ENCODE results near the gene HOXB3.
"Not testable (repeated sequence)": the region's sequence is repeated elsewhere in the genome, so short reads cannot be mapped to it uniquely, and the experiment has no call there.

Gene HOXB3

GRCh38 chr17:48540213-48540612 is 49.8 kb downstream of the HOXB3 start:
- H3K4me1 ChIP-seq (ENCODE audit: control insufficient read depth, insufficient read depth, low read length): peaks cover 10% of the 10 kb centered on the region
- H3K4me3 ChIP-seq (ENCODE audit: low read length): no peak overlapping the region
- H3K9ac ChIP-seq (ENCODE audit: low read length): no peak overlapping the region
- H3K27me3 ChIP-seq (ENCODE audit: control insufficient read depth, insufficient read depth, low read length): no peaks in the 10 kb centered on the region
- H3K36me3 ChIP-seq (ENCODE audit: control insufficient read depth, insufficient read depth, low read length): no peaks in the 10 kb centered on the region
- peak overlapping the region; percentile 98 for H3K27ac ChIP-seq (ENCODE audit: low read depth, low read length)

GRCh38 chr17:48539177-48539576 is 50.9 kb downstream of the HOXB3 start:
- Histone ChIP-seq H3K9ac (ENCODE audit: low read length) (no peak overlapping the region), H3K27me3 (ENCODE audit: control insufficient read depth, insufficient read depth, low read length) (no peaks in the 10 kb centered on the region), H3K36me3 (ENCODE audit: control insufficient read depth, insufficient read depth, low read length) (no peaks in the 10 kb centered on the region), H3K4me1 (ENCODE audit: control insufficient read depth, insufficient read depth, low read length) (peaks cover 6% of the 10 kb centered on the region), H3K4me3 (ENCODE audit: low read length) (no peak overlapping the region), H3K27ac (ENCODE audit: low read depth, low read length) (no peak overlapping the region)

GRCh38 chr17:48537316-48537715 is 52.7 kb downstream of the HOXB3 start:
- Histone ChIP-seq H3K9ac (ENCODE audit: low read length) (no peak overlapping the region), H3K27ac (ENCODE audit: low read depth, low read length) (no peak overlapping the region), H3K36me3 (ENCODE audit: control insufficient read depth, insufficient read depth, low read length) (no peaks in the 10 kb centered on the region), H3K4me1 (ENCODE audit: control insufficient read depth, insufficient read depth, low read length) (peaks cover 6% of the 10 kb centered on the region), H3K27me3 (ENCODE audit: control insufficient read depth, insufficient read depth, low read length) (no peaks in the 10 kb centered on the region), H3K4me3 (ENCODE audit: low read length) (no peak overlapping the region)

GRCh38 chr17:48535793-48536559 is 54.1 kb downstream of the HOXB3 start:
- not testable (repeated sequence) for H3K4me1 ChIP-seq (ENCODE audit: control insufficient read depth, insufficient read depth, low read length); H3K27me3 ChIP-seq (ENCODE audit: control insufficient read depth, insufficient read depth, low read length); H3K9ac ChIP-seq (ENCODE audit: low read length); H3K4me3 ChIP-seq (ENCODE audit: low read length); H3K36me3 ChIP-seq (ENCODE audit: control insufficient read depth, insufficient read depth, low read length); H3K27ac ChIP-seq (ENCODE audit: low read depth, low read length)

GRCh38 chr17:48532261-48532660 is 57.8 kb downstream of the HOXB3 start:
- Histone ChIP-seq H3K36me3 (ENCODE audit: control insufficient read depth, insufficient read depth, low read length) (no peaks in the 10 kb centered on the region), H3K9ac (ENCODE audit: low read length) (no peak overlapping the region), H3K27ac (ENCODE audit: low read depth, low read length) (no peak overlapping the region), H3K4me1 (ENCODE audit: control insufficient read depth, insufficient read depth, low read length) (no peaks in the 10 kb centered on the region), H3K4me3 (ENCODE audit: low read length) (no peak overlapping the region), H3K27me3 (ENCODE audit: control insufficient read depth, insufficient read depth, low read length) (no peaks in the 10 kb centered on the region)

GRCh38 chr17:48530887-48531272 is 59.2 kb downstream of the HOXB3 start, which contains the start of gene HOXB1:
TSS of gene HOXB1 (minus strand) at chr17:48531011. CDS start at chr17:48530904, 107 bp downstream.
- no peak within 1 kb of the TSS for H3K9ac ChIP-seq (ENCODE audit: low read length)
- no peak within 1 kb of the TSS for H3K27ac ChIP-seq (ENCODE audit: low read depth, low read length)
- H3K4me3 ChIP-seq (ENCODE audit: low read length): no peak within 1 kb of the TSS
- H3K36me3 ChIP-seq (ENCODE audit: control insufficient read depth, insufficient read depth, low read length): no peaks in the 10 kb centered on the region
- H3K27me3 ChIP-seq (ENCODE audit: control insufficient read depth, insufficient read depth, low read length): peaks cover 4% of the 10 kb centered on the region
- no peaks in the 10 kb centered on the region for H3K4me1 ChIP-seq (ENCODE audit: control insufficient read depth, insufficient read depth, low read length)

- H3K4me3 ChIP-seq (ENCODE audit: low read length): no peak overlapping the region
- peaks cover 4% of the 10 kb centered on the region for H3K27me3 ChIP-seq (ENCODE audit: control insufficient read depth, insufficient read depth, low read length)
- H3K27ac ChIP-seq (ENCODE audit: low read depth, low read length): no peak overlapping the region
- no peak overlapping the region for H3K9ac ChIP-seq (ENCODE audit: low read length)
- no peaks in the 10 kb centered on the region for H3K36me3 ChIP-seq (ENCODE audit: control insufficient read depth, insufficient read depth, low read length)
- no peaks in the 10 kb centered on the region for H3K4me1 ChIP-seq (ENCODE audit: control insufficient read depth, insufficient read depth, low read length)
These were observed 59.7 kb downstream of the HOXB3 start for GRCh38 chr17:48530208-48530886.

GRCh38 chr17:48529683-48530009 is 60.4 kb downstream of the HOXB3 start:
- H3K36me3 ChIP-seq (ENCODE audit: control insufficient read depth, insufficient read depth, low read length): no peaks in the 10 kb centered on the region

GRCh38 chr17:48528936-48529682 is 60.9 kb downstream of the HOXB3 start:
- Histone ChIP-seq H3K27me3 (ENCODE audit: control insufficient read depth, insufficient read depth, low read length) (peaks cover 4% of the 10 kb centered on the region), H3K36me3 (ENCODE audit: control insufficient read depth, insufficient read depth, low read length) (no peaks in the 10 kb centered on the region), H3K4me1 (ENCODE audit: control insufficient read depth, insufficient read depth, low read length) (no peaks in the 10 kb centered on the region), H3K4me3 (ENCODE audit: low read length) (no peak overlapping the region), H3K9ac (ENCODE audit: low read length) (no peak overlapping the region), H3K27ac (ENCODE audit: low read depth, low read length) (no peak overlapping the region)

More at GRCh38 chr17:48529683-48530009, 60.4 kb downstream of the HOXB3 start:
- Histone ChIP-seq H3K4me1 (ENCODE audit: control insufficient read depth, insufficient read depth, low read length) (no peaks in the 10 kb centered on the region), H3K27ac (ENCODE audit: low read depth, low read length) (no peak overlapping the region), H3K27me3 (ENCODE audit: control insufficient read depth, insufficient read depth, low read length) (peaks cover 4% of the 10 kb centered on the region), H3K9ac (ENCODE audit: low read length) (no peak overlapping the region), H3K4me3 (ENCODE audit: low read length) (no peak overlapping the region)

GRCh38 chr17:48528153-48528935 is 61.7 kb downstream of the HOXB3 start:
- Histone ChIP-seq H3K4me1 (ENCODE audit: control insufficient read depth, insufficient read depth, low read length) (peaks cover 3% of the 10 kb centered on the region), H3K27ac (ENCODE audit: low read depth, low read length) (no peak overlapping the region), H3K36me3 (ENCODE audit: control insufficient read depth, insufficient read depth, low read length) (no peaks in the 10 kb centered on the region), H3K27me3 (ENCODE audit: control insufficient read depth, insufficient read depth, low read length) (peaks cover 4% of the 10 kb centered on the region), H3K4me3 (ENCODE audit: low read length) (no peak overlapping the region), H3K9ac (ENCODE audit: low read length) (no peak overlapping the region)

- Histone ChIP-seq H3K27me3 (ENCODE audit: control insufficient read depth, insufficient read depth, low read length) (peaks cover 4% of the 10 kb centered on the region), H3K36me3 (ENCODE audit: control insufficient read depth, insufficient read depth, low read length) (no peaks in the 10 kb centered on the region), H3K4me3 (ENCODE audit: low read length) (no peak overlapping the region), H3K27ac (ENCODE audit: low read depth, low read length) (peak overlapping the region; percentile 14), H3K4me1 (ENCODE audit: control insufficient read depth, insufficient read depth, low read length) (peaks cover 9% of the 10 kb centered on the region), H3K9ac (ENCODE audit: low read length) (no peak overlapping the region)
These were observed 62.5 kb downstream of the HOXB3 start for GRCh38 chr17:48527547-48527932.

All from rectal smooth muscle tissue (tissue), 1 donor.